GM18909 (cell line): ENCODE measurements around the gene USH2A.
"Not testable (repeated sequence)": the region's sequence is repeated elsewhere in the genome, so short reads cannot be mapped to it uniquely, and the experiment has no call there.

Experiments
- ATAC-seq: cut with Tn5 transposase; IDR thresholded peaks from one replicate; pipeline ENCODE4 v1.9.1; 2021; ENCODE audit warnings: mild to moderate bottlenecking; ENCODE audit not compliant: unreplicated experiment, poor library complexity

The USH2A gene

GRCh38 chr1:216064643-216065042, 358.6 kb downstream of the USH2A start:
- ATAC-seq, result no peak

- ATAC-seq, result no peak
Measured at GRCh38 chr1:216057947-216058346, 365.3 kb downstream of the USH2A start.

- ATAC-seq, result no peak
Measured at GRCh38 chr1:216057063-216057462, 366.2 kb downstream of the USH2A start.

GRCh38 chr1:216055004-216055403, 368.2 kb downstream of the USH2A start:
- ATAC-seq, result no peak

GRCh38 chr1:216054600-216054999, 368.6 kb downstream of the USH2A start:
- no peak for ATAC-seq

- no peak for ATAC-seq
Measured at GRCh38 chr1:216051071-216051470, 372.2 kb downstream of the USH2A start.

- ATAC-seq, result no peak
Measured at GRCh38 chr1:216049741-216050430, 373.4 kb downstream of the USH2A start.

- ATAC-seq, result no peak
Measured at GRCh38 chr1:216047811-216048572, 375.3 kb downstream of the USH2A start.

- no peak for ATAC-seq
Measured at GRCh38 chr1:216046336-216046735, 376.9 kb downstream of the USH2A start.

GRCh38 chr1:216045400-216045799, 377.8 kb downstream of the USH2A start:
- ATAC-seq, result no peak

GRCh38 chr1:216044538-216044937, 378.7 kb downstream of the USH2A start:
- ATAC-seq, result no peak

GRCh38 chr1:216034506-216034905, 388.7 kb downstream of the USH2A start:
- no peak for ATAC-seq

- ATAC-seq, result no peak
Measured at GRCh38 chr1:216032961-216033614, 390.2 kb downstream of the USH2A start.

- no peak for ATAC-seq
Measured at GRCh38 chr1:216032284-216032683, 391.0 kb downstream of the USH2A start.

- no peak for ATAC-seq
Measured at GRCh38 chr1:216028631-216029030, 394.6 kb downstream of the USH2A start.

GRCh38 chr1:216024546-216024945, 398.7 kb downstream of the USH2A start:
- ATAC-seq, result no peak

- ATAC-seq, result peak; percentile 56
Measured at GRCh38 chr1:216020743-216021345, 402.4 kb downstream of the USH2A start.

GRCh38 chr1:216015116-216015515, 408.1 kb downstream of the USH2A start:
- ATAC-seq, result no peak

- no peak for ATAC-seq
Measured at GRCh38 chr1:216014086-216014485, 409.2 kb downstream of the USH2A start.

GRCh38 chr1:216009456-216009855, 413.8 kb downstream of the USH2A start:
- not testable (repeated sequence) for ATAC-seq

- peak; percentile 99 for ATAC-seq
Measured at GRCh38 chr1:216005916-216006315, 417.3 kb downstream of the USH2A start.
